NCI-H2171 (cell line): ENCODE measurements around the gene NDE1.

ENCODE experiments used
- DNase-seq: peaks from one replicate; lab custom pipeline; 2025; lab: John Stamatoyannopoulos, UW

NDE1 gene

DNA sequence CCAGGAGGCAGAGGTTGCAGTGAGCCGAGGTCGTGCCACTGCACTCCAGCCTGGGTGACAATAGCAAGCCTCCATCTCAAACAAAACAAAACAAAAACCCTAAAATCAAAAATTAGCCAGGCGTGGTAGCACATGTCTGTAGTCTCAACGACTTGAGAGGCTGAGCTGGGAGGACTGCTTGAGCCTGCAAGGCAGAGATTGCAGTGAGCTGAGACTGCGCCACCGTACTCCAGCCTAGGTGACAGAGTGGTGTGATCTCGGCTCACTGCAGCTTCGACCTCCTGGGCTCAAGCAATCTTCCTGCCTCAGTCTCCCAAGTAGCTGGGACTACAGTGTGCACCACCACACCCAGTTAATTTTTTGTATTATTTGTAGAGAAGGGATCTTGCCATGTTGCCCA lies 119.2 kb downstream of the NDE1 start:
- DNase-seq: no peak

GRCh38 chr16:15770107-15770506 lies 120.1 kb downstream of the NDE1 start:
- DNase-seq: no peak

DNA sequence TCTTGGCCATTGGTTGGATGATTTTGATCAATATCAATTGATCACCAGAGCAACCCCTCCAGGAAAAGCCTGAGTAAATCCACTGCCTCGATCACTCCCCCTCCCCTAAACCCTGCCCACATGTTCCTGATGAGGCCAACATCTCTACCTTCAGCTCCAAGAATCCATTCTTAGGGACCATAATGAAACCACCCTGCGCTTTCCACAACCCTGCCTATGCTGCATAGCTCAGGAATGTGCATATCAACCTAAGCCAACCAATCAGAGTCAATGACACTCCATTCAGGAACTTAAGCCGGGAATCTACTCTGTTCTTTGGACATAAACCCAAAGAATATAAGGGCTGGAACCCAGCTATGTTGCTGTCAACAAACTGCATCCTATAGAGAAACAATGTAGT lies 120.5 kb downstream of the NDE1 start:
- no peak for DNase-seq

- no peak for DNase-seq
Measured at GRCh38 chr16:15771694-15772093, 121.6 kb downstream of the NDE1 start.

DNA sequence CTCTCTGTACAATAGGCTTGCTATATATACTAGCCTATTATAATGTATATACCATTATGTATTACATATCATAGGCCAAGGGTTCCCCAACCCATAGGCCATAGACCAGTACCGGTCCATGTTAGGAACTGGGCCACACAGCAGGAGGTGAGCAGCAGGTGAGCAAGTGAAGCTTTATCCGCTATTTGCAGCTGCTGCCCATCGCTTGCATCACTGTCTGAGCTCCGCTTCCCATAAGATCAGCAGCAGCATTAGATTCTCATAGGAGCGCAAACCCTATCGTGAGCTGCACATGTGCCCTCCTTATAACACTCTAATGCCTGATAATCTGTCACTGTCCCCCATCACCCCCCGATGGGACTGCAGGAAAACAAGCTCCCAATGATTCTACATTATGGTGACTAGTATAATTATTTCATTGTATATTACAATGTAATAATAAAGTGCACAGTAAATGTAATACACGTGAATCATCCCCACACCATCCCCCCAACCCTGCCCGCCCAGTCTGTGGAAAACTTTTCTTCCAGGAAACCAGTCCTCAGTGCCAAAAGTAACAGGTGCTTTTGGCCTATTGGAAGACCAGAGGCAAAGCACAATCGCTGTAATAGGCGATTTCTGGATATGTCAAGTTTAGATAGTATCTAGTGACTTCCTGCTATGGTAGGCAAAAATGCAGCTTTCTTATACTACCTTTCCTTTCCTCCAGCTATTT lies 122.7 kb downstream of the NDE1 start:
- DNase-seq: no peak

- no peak for DNase-seq
Measured at GRCh38 chr16:15773968-15774367, 123.9 kb downstream of the NDE1 start.

DNA sequence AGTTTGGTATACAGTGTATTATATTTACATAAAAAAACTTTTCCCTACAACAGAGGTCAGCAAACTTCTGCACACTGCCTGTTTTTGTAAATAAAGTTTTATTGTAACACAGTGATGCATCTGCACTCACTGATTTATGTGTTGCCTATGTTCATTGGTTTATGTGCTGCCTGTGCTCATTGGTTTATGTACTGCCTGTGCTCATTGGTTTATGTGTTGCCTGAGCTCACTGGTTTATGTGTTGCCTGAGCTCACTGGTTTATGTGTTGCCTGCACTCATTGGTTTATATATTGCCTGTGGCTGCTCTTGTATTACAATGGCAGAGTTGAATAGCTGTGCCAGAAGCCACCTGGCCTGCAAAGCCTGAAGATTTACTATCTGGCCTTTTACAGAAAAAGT lies 125.2 kb downstream of the NDE1 start:
- no peak for DNase-seq

GRCh38 chr16:15775663-15776304 lies 125.7 kb downstream of the NDE1 start:
- no peak for DNase-seq
